HepG2 (cell line): ENCODE measurements around the gene MXRA8. TPM values are rescaled to one million over a fixed set of nuclear protein-coding genes. Genes with fewer than 3 reads are reported as not detected.

ENCODE experiments used
- CEBPG ChIP-seq: IDR thresholded peaks from 2 replicates; pipeline ENCODE4 v1.6.1; 2016
- KLF15 ChIP-seq: sonication (generic); formaldehyde crosslinking; IDR thresholded peaks from 2 replicates; pipeline ENCODE4 v1.8.1; 2023; ENCODE audit warnings: borderline replicate concordance, mild to moderate bottlenecking, inconsistent platforms, missing genetic modification reagents, mixed read lengths
- POLR2A ChIP-seq, 2 experiments: IDR thresholded peaks; 2 replicates each; pipeline ENCODE4 v1.6.1; 2011; ENCODE audit warnings: low read depth in 2 of 2, low read length in 2 of 2, mild to moderate bottlenecking in 1 of 2, moderate library complexity in 1 of 2; ENCODE audit not compliant: insufficient read depth in 1 of 2
- SALL1 ChIP-seq: sonication (generic); formaldehyde crosslinking; IDR thresholded peaks from 2 replicates; pipeline ENCODE4 v1.8.0; 2022; ENCODE audit warnings: mild to moderate bottlenecking, missing genetic modification reagents
- XBP1 ChIP-seq: sonication (generic); formaldehyde crosslinking; IDR thresholded peaks from 2 replicates; pipeline ENCODE4 v1.5.0; 2020; ENCODE audit warnings: missing genetic modification reagents
- YEATS4 ChIP-seq: sonication (generic); formaldehyde crosslinking; IDR thresholded peaks from 2 replicates; pipeline ENCODE4 v1.4.0; 2020; ENCODE audit warnings: missing genetic modification reagents, borderline replicate concordance
- ZNF142 ChIP-seq: sonication (generic); formaldehyde crosslinking; IDR thresholded peaks from 2 replicates; pipeline ENCODE4 v1.4.0; 2020; ENCODE audit warnings: missing genetic modification reagents
- ZNF335 ChIP-seq: sonication (generic); formaldehyde crosslinking; IDR thresholded peaks from 2 replicates; pipeline ENCODE4 v1.4.0; 2020; ENCODE audit warnings: missing genetic modification reagents
- ZNF367 ChIP-seq: sonication (generic); formaldehyde crosslinking; IDR thresholded peaks from 2 replicates; pipeline ENCODE4 v1.4.0; 2020; ENCODE audit warnings: missing genetic modification reagents, borderline replicate concordance
- polyA plus RNA-seq, 8 experiments: library from polyadenylated mRNA; depleted of rRNA in 3 of 8; stranded (reverse) in 7 of 8; unstranded in 1 of 8; fragments of >200 nt; fragmentation: Illumina TruSeq in 4 of 8; extraction: Trizol in 4 of 8; gene quantifications; 2 replicates each; pipeline versions ENCODE4 v1.2.1 to v1.2.3, GENCODE V29; 2011 to 2016; ENCODE audit warnings: low read depth in 4 of 8, missing spikeins in 1 of 8, mixed read lengths in 1 of 8; ENCODE audit not compliant: insufficient read depth in 1 of 8
- total RNA-seq, 5 experiments: library from RNA; depleted of rRNA; stranded (reverse); fragments of >200 nt; fragmentation: Illumina TruSeq; extraction: Trizol; gene quantifications; 2 replicates each; pipeline ENCODE4 v1.2.3, GENCODE V29; 2016; ENCODE audit warnings: low read depth in 1 of 5
- TF ChIP-seq, protein P1 (sequence below): sonication (generic); formaldehyde crosslinking; IDR thresholded peaks from 2 replicates; pipeline ENCODE4 v1.4.0; 2020; ENCODE audit warnings: missing genetic modification reagents

The MXRA8 gene
- total and polyA plus RNA-seq, 2 of the 13 experiments (the other 11 are each of a cell fraction or from before 2014, with no cell fraction given): 19.8 to 44.8 TPM

GRCh38 chr1:1348420-1349255 lies 9.7 kb downstream of the MXRA8 start (continued):
- TF ChIP-seq, protein P1, sequence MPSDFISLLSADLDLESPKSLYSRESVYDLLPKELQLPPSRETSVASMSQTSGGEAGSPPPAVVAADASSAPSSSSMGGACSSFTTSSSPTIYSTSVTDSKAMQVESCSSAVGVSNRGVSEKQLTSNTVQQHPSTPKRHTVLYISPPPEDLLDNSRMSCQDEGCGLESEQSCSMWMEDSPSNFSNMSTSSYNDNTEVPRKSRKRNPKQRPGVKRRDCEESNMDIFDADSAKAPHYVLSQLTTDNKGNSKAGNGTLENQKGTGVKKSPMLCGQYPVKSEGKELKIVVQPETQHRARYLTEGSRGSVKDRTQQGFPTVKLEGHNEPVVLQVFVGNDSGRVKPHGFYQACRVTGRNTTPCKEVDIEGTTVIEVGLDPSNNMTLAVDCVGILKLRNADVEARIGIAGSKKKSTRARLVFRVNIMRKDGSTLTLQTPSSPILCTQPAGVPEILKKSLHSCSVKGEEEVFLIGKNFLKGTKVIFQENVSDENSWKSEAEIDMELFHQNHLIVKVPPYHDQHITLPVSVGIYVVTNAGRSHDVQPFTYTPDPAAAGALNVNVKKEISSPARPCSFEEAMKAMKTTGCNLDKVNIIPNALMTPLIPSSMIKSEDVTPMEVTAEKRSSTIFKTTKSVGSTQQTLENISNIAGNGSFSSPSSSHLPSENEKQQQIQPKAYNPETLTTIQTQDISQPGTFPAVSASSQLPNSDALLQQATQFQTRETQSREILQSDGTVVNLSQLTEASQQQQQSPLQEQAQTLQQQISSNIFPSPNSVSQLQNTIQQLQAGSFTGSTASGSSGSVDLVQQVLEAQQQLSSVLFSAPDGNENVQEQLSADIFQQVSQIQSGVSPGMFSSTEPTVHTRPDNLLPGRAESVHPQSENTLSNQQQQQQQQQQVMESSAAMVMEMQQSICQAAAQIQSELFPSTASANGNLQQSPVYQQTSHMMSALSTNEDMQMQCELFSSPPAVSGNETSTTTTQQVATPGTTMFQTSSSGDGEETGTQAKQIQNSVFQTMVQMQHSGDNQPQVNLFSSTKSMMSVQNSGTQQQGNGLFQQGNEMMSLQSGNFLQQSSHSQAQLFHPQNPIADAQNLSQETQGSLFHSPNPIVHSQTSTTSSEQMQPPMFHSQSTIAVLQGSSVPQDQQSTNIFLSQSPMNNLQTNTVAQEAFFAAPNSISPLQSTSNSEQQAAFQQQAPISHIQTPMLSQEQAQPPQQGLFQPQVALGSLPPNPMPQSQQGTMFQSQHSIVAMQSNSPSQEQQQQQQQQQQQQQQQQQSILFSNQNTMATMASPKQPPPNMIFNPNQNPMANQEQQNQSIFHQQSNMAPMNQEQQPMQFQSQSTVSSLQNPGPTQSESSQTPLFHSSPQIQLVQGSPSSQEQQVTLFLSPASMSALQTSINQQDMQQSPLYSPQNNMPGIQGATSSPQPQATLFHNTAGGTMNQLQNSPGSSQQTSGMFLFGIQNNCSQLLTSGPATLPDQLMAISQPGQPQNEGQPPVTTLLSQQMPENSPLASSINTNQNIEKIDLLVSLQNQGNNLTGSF (CRISPR knock-in tag): 0 out of 2 replicates have a peak, but pooled peaks have one; percentile 17
- TF ChIP-seq YEATS4 (peak; percentile 30; the same call in 1 of the 2 replicates), XBP1 (CRISPR knock-in tag) (no peak), CEBPG (no peak), ZNF367 (CRISPR knock-in tag) (peak; percentile 43; the same call in 1 of the 2 replicates), KLF15 (CRISPR knock-in tag) (0 out of 2 replicates have a peak, but pooled peaks have one; percentile 30), ZNF335 (no peak), ZNF142 (CRISPR knock-in tag) (0 out of 2 replicates have a peak, but pooled peaks have one; percentile 65), SALL1 (CRISPR knock-in tag) (no peak; the same call in 1 of the 2 replicates), POLR2A (IDR thresholded peaks at IDR 0.05; ENCODE audit: insufficient read depth in 1 of 2, low read depth in 2 of 2, low read length in 2 of 2) (0 out of 4 replicates have a peak, but pooled peaks of 1 of the 2 experiments have one; percentile 17)
